K562 (cell line): ENCODE data around the gene PCSK5. TPM values are rescaled to one million over a fixed set of nuclear protein-coding genes. Genes with fewer than 3 reads are reported as not detected.

ENCODE experiments used
- FOXA3 ChIP-seq, 2 experiments: fragments of 450-650 bp in 1 of 2; sonication (generic) in 1 of 2; formaldehyde crosslinking; IDR thresholded peaks in 1 of 2; conservative IDR thresholded peaks in 1 of 2; 2 replicates each; pipeline versions ENCODE4 v1.4.0 to v1.8.0; 2020 to 2022; ENCODE audit warnings: mild to moderate bottlenecking in 2 of 2, missing genetic modification reagents in 1 of 2
- NR2F6 ChIP-seq: fragments of 450-650 bp; formaldehyde crosslinking; IDR thresholded peaks from 2 replicates; pipeline ENCODE4 v1.4.0; 2020; ENCODE audit warnings: mild to moderate bottlenecking
- ZBTB11 ChIP-seq, 3 experiments: fragments of 200-800 bp in 1 of 3; fragments of 250-450 bp in 1 of 3; fragments of 450-650 bp in 1 of 3; sonication (Bioruptor Pico) in 1 of 3; sonication (Bioruptor generic) in 1 of 3; formaldehyde crosslinking in 1 of 3; IDR thresholded peaks; 2 replicates each; pipeline versions ENCODE4 v1.6.1 to v1.8.0; 2016 to 2022; ENCODE audit warnings: mild to moderate bottlenecking in 2 of 3, missing genetic modification characterization in 2 of 3, missing compliant biosample characterization in 1 of 3, moderate library complexity in 1 of 3
- ZZZ3 ChIP-seq: fragments of 450-650 bp; IDR thresholded peaks from 2 replicates; pipeline ENCODE4 v1.6.1; 2016; ENCODE audit warnings: antibody characterized with exemption, mild to moderate bottlenecking, moderate library complexity
- polyA plus RNA-seq, 8 experiments: library from polyadenylated mRNA; depleted of rRNA in 4 of 8; stranded (reverse) in 5 of 8; unstranded in 3 of 8; fragments of >200 nt; fragmentation: Nextera tagmentation in 2 of 8; fragmentation: Illumina TruSeq in 1 of 8; extraction: Ambion mirVana in 2 of 8; extraction: Trizol in 1 of 8; gene quantifications; 2 replicates each; pipeline versions ENCODE4 v1.2.1 to v1.2.3, GENCODE V29; 2011 to 2014; ENCODE audit warnings: inconsistent platforms in 1 of 8, missing spikeins in 1 of 8
- total RNA-seq, 7 experiments: library from RNA; depleted of rRNA in 6 of 7; stranded (reverse); fragments of >200 nt in 6 of 7; fragmentation: Illumina TruSeq in 2 of 7; extraction: Trizol in 2 of 7; gene quantifications; 2 replicates each; pipeline versions ENCODE4 v1.2.1 to v1.2.3, GENCODE V29; 2011 to 2021; ENCODE audit warnings: low replicate concordance in 1 of 7
- TF ChIP-seq, protein P1 (sequence below): fragments of 200-800 bp; sonication (Bioruptor generic); IDR thresholded peaks from 2 replicates; pipeline ENCODE4 v1.6.1; 2017; ENCODE audit warnings: missing genetic modification characterization, missing compliant biosample characterization
- TF ChIP-seq, protein P2 (sequence below): sonication (generic); formaldehyde crosslinking; IDR thresholded peaks from 2 replicates; pipeline ENCODE4 v1.8.0; 2022; ENCODE audit warnings: missing genetic modification reagents, mild to moderate bottlenecking, borderline replicate concordance

Gene PCSK5
- total and polyA plus RNA-seq, 9 of the 15 experiments (the other 6 are each of a cell fraction or from before 2014, with no cell fraction given), result not detected

DNA sequence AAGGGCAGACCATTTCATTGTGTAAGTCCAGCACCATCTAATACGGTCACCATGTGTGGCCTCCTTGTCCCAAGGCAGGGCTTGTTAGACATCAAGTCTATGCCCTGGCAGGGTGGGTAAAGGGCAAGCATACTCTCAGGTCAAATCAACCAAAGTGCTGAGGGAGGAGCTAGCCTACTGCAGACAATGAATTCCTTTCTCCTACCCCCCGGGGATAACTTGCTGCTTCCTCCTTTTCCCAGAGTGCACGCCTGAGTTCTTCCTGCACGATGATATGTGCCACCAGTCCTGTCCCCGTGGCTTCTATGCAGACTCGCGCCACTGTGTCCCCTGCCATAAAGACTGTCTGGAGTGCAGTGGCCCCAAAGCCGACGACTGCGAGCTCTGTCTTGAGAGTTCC lies 432.3 kb downstream of the PCSK5 start (continued):
- TF ChIP-seq ZBTB11 (CRISPR knock-in tag; IDR thresholded peaks at IDR 0.05) (no peak), FOXA3 (CRISPR knock-in tag; conservative IDR thresholded peaks at IDR 0.05 in 1 of 2, IDR thresholded peaks at IDR 0.05 in 1 of 2) (no peak), ZZZ3 (no peak), NR2F6 (no peak)
- TF ChIP-seq, protein P1, sequence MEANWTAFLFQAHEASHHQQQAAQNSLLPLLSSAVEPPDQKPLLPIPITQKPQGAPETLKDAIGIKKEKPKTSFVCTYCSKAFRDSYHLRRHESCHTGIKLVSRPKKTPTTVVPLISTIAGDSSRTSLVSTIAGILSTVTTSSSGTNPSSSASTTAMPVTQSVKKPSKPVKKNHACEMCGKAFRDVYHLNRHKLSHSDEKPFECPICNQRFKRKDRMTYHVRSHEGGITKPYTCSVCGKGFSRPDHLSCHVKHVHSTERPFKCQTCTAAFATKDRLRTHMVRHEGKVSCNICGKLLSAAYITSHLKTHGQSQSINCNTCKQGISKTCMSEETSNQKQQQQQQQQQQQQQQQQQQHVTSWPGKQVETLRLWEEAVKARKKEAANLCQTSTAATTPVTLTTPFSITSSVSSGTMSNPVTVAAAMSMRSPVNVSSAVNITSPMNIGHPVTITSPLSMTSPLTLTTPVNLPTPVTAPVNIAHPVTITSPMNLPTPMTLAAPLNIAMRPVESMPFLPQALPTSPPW, result no peak
- TF ChIP-seq, protein P2, sequence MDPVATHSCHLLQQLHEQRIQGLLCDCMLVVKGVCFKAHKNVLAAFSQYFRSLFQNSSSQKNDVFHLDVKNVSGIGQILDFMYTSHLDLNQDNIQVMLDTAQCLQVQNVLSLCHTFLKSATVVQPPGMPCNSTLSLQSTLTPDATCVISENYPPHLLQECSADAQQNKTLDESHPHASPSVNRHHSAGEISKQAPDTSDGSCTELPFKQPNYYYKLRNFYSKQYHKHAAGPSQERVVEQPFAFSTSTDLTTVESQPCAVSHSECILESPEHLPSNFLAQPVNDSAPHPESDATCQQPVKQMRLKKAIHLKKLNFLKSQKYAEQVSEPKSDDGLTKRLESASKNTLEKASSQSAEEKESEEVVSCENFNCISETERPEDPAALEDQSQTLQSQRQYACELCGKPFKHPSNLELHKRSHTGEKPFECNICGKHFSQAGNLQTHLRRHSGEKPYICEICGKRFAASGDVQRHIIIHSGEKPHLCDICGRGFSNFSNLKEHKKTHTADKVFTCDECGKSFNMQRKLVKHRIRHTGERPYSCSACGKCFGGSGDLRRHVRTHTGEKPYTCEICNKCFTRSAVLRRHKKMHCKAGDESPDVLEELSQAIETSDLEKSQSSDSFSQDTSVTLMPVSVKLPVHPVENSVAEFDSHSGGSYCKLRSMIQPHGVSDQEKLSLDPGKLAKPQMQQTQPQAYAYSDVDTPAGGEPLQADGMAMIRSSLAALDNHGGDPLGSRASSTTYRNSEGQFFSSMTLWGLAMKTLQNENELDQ (CRISPR knock-in tag), result no peak
